GM10266 (cell line): ENCODE data around the gene EP400.

Experiments
- DNase-seq: peaks from one replicate; pipeline ENCODE4 v3.0.0; 2012; ENCODE audit errors: extremely low spot score
- TF ChIP-seq, protein P1 (sequence below): IDR thresholded peaks from 2 replicates; pipeline ENCODE4 v1.5.1; 2012; ENCODE audit warnings: mild to moderate bottlenecking, low read depth; ENCODE audit not compliant: control insufficient read depth, insufficient read depth; ENCODE audit errors: missing control alignments

Gene EP400

DNA sequence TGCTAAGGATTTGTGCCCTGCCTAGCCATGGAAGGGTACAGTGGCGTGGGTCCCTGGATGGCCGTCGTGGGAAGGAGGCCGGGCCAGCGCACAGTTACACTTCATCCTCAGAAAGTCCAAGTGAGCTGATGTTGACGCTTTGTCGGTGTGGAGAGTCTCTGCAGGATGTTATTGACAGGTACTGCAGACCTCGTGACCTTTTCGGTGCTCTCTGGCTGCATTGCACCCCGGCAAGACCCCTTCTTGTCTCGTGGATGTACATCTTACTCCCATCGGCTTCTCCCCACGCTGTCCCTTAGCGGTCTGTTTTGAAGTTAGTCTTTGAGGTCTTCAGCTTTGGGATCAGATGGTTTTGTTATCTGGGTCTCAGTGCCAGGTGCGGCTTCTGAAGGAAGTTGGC is 78.4 kb downstream of the EP400 start:
- TF ChIP-seq, protein P1, sequence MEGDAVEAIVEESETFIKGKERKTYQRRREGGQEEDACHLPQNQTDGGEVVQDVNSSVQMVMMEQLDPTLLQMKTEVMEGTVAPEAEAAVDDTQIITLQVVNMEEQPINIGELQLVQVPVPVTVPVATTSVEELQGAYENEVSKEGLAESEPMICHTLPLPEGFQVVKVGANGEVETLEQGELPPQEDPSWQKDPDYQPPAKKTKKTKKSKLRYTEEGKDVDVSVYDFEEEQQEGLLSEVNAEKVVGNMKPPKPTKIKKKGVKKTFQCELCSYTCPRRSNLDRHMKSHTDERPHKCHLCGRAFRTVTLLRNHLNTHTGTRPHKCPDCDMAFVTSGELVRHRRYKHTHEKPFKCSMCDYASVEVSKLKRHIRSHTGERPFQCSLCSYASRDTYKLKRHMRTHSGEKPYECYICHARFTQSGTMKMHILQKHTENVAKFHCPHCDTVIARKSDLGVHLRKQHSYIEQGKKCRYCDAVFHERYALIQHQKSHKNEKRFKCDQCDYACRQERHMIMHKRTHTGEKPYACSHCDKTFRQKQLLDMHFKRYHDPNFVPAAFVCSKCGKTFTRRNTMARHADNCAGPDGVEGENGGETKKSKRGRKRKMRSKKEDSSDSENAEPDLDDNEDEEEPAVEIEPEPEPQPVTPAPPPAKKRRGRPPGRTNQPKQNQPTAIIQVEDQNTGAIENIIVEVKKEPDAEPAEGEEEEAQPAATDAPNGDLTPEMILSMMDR = no peak
- DNase-seq = no peak

DNA sequence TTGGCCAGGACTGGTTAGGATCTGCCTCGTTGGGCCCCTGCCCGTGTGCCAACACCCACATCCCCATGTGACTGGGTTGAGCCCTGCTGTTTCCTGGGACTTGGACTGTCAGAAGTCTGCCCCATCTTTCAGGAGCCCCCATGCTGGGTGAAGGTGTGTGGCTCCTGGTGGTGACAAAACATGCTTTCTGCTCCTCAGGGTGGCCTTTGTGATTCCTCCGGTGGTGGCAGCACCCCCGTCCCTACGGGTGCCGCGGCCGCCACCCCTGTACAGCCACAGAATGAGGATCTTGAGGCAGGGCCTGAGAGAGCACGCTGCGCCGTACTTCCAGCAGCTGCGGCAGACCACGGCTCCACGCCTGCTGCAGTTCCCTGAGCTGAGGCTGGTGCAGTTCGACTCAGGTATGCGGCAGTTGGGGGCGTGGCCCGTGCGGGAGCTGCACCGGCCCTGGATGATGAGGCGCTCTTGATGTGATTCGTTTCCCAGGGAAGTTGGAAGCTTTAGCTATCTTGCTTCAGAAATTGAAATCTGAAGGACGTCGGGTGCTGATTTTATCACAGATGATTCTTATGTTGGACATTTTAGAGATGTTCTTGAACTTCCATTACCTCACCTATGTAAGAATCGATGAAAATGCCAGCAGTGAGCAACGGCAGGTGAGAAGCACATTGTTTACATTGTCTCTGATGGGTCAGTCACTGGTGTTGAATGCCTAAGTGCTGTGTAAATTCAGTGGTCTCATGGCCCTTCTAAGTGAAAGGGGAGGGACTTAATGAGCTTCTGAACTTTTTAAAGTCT is 80.0 kb downstream of the EP400 start:
- no peak for DNase-seq
- TF ChIP-seq, protein P1 = no peak

DNA sequence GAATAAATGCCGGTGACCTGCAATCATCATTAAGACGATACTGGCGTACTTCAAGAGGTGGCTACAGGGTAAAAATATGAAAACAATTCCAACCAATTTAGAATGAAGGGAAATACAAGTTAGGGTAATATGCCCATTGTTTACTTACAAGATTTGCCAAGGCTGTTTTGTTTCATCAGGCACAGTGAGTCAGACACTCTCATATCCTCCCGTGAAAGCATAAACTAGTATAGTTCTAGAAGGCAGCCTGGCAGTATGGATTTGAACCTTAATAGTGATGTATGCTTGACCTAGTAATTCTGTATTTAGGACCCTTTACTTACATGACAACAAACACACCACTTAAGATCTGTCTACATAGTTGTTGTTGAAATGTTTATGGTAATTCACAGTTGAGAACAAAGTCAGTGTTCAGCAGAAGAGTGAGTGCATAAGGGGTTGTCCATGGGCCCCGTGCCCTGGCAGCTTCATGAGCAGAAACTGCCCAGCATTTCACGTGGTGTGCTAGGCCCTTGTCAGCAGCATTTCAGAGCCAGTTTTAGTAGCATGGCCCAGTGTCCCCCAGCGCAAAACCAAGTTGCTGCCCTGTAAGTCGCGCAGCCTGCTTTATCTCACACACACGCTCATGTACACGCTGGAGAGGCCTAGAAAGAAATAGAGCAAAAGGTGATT is 80.8 kb downstream of the EP400 start:
- DNase-seq = no peak
- TF ChIP-seq, protein P1 = no peak

DNA sequence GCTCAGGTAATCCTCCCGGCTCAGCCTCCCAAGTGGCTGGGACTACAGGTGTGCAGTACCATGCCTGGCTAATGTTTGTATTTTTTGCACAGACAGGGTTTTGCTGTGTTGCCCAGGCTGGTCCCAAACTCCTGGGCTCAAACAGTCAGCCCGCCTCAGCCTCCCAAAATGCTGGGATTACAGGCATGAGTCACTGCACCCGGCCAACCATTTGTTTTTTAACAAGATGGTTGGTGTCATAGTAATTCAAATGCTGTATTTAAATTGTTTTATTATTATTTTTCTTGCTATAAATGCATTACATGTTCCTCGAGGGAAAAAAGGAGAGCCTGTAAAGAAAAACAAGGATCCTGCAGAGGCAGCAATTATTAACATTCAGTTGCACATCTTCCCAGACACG is 83.9 kb downstream of the EP400 start:
- no peak for DNase-seq
- TF ChIP-seq, protein P1 = no peak

DNA sequence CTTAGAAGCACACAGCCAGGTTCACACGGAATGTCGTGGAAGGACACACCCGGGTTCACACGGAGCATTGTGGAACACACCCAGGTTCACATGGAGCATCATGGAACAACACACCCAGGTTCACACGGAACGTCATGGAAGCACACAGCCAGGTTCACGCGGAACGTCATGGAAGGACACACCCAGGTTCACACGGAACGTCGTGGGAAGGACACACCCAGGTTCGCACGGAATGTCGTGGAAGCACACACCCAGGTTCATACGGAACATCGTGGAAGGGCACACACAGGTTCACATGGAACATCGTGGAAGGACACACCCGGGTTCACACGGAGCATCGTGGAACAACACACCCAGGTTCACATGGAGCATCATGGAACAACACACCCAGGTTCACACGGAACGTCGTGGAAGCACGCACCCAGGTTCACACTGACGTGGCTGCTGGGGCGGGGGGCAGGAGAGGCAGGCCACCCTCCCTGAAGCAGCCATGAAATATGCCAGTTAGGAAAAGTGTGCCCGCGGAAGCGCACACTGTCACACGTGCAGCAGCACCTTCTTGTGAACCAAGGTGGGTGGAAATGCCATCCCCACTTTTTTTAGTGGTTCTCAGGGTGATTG is 86.4 kb downstream of the EP400 start:
- TF ChIP-seq, protein P1 = no peak
- no peak for DNase-seq

DNA sequence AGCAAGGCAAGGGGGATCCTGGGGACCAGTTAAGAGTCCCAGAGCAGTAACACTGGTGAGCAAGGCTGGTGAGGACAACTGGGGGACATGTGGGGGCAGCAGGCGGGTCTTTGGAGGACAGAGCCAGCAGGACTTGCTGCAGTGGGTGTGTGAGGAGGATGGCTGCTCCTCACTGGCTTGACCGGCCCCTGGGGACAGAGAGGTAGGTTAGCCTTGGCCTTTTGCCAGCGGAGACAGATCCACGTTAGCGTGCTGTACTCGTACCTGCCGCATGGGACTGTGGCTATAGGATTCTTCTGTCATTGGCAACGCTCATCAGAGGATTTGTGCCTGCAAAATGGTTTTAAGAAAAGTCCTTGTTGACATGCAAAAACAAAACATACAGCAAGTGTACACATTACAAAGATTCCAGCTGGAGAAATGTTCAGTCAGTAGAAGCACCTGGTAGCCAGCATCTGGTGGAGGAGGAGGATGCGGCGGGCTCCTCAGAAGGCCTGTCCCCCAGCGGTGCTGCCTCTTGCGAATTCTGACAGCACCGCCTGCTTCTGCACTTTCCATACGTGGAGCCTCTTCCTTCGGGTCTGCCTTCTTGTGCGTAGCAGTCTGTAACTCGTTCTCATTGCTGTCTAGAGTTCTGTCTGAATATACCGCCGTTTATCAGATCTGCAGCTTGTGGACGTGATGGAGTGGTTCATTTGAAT is 91.3 kb downstream of the EP400 start:
- DNase-seq = no peak
- TF ChIP-seq, protein P1 = no peak
